A204.1 (cell line): ENCODE measurements around the gene ANKRD28.
"Not testable (repeated sequence)": the region's sequence is repeated elsewhere in the genome, so short reads cannot be mapped to it uniquely, and the experiment has no call there.

Source experiments
- FAIRE-seq: peaks from 2 replicates; lab custom pipeline; 2012; peaks lifted over from hg19 to GRCh38; lab: Jason Lieb, UNC

The ANKRD28 gene

GRCh38 chr3:15797642-15798303 lies at the start of gene ANKRD28:
TSS of gene ANKRD28 (minus strand) at chr3:15797979. CDS start at chr3:15796521, 1,458 bp downstream.
- peak; percentile 100 for FAIRE-seq

GRCh38 chr3:15847239-15847638 lies 49.5 kb upstream of the ANKRD28 start:
- FAIRE-seq, result no peak

- no peak for FAIRE-seq
These were observed 48.8 kb upstream of the ANKRD28 start for GRCh38 chr3:15846606-15847005.

- no peak for FAIRE-seq
These were observed 47.7 kb upstream of the ANKRD28 start for GRCh38 chr3:15845475-15845874.

GRCh38 chr3:15844889-15845288 lies 47.1 kb upstream of the ANKRD28 start:
- FAIRE-seq, result no peak

- FAIRE-seq, result not testable (repeated sequence)
These were observed 43.6 kb upstream of the ANKRD28 start for GRCh38 chr3:15841091-15841973.

GRCh38 chr3:15839568-15839967 lies 41.8 kb upstream of the ANKRD28 start:
- FAIRE-seq, result no peak

- FAIRE-seq, result no peak
These were observed 34.1 kb upstream of the ANKRD28 start for GRCh38 chr3:15831927-15832326.

- FAIRE-seq, result no peak
These were observed 27.2 kb upstream of the ANKRD28 start for GRCh38 chr3:15825016-15825415.

GRCh38 chr3:15823092-15823491 lies 25.3 kb upstream of the ANKRD28 start:
- no peak for FAIRE-seq

- FAIRE-seq, result no peak
These were observed 24.5 kb upstream of the ANKRD28 start for GRCh38 chr3:15822281-15822680.

GRCh38 chr3:15820911-15821310 lies 23.1 kb upstream of the ANKRD28 start:
- no peak for FAIRE-seq

- FAIRE-seq, result no peak
These were observed 21.8 kb upstream of the ANKRD28 start for GRCh38 chr3:15819576-15819975.

- no peak for FAIRE-seq
These were observed 21.3 kb upstream of the ANKRD28 start for GRCh38 chr3:15819043-15819442.

GRCh38 chr3:15815696-15816095 lies 17.9 kb upstream of the ANKRD28 start:
- peak; percentile 99 for FAIRE-seq

GRCh38 chr3:15813079-15813478 lies 15.3 kb upstream of the ANKRD28 start:
- not testable (repeated sequence) for FAIRE-seq

GRCh38 chr3:15812183-15812582 lies 14.4 kb upstream of the ANKRD28 start:
- peak; percentile 94 for FAIRE-seq

GRCh38 chr3:15810702-15811101 lies 12.9 kb upstream of the ANKRD28 start:
- no peak for FAIRE-seq

GRCh38 chr3:15809313-15809712 lies 11.5 kb upstream of the ANKRD28 start:
- no peak for FAIRE-seq

- no peak for FAIRE-seq
These were observed 11.0 kb upstream of the ANKRD28 start for GRCh38 chr3:15808679-15809310.

GRCh38 chr3:15805756-15806266 lies 8.0 kb upstream of the ANKRD28 start:
- FAIRE-seq, result peak; percentile 76

GRCh38 chr3:15804553-15805095 lies 6.8 kb upstream of the ANKRD28 start:
- no peak for FAIRE-seq

GRCh38 chr3:15803921-15804320 lies 6.1 kb upstream of the ANKRD28 start:
- peak; percentile 29 for FAIRE-seq
